GM11168 (cell line): ENCODE measurements around the gene TPP1.

Source experiments
- in situ Hi-C: fragments of 300-500 bp; cut with MboI; formaldehyde crosslinking; loops from one replicate; pipeline ENCODE4 v1.12.0; 2022; ENCODE audit warnings: low sequenced_read_pairs; ENCODE audit not compliant: unreplicated experiment

The TPP1 gene

DNA sequence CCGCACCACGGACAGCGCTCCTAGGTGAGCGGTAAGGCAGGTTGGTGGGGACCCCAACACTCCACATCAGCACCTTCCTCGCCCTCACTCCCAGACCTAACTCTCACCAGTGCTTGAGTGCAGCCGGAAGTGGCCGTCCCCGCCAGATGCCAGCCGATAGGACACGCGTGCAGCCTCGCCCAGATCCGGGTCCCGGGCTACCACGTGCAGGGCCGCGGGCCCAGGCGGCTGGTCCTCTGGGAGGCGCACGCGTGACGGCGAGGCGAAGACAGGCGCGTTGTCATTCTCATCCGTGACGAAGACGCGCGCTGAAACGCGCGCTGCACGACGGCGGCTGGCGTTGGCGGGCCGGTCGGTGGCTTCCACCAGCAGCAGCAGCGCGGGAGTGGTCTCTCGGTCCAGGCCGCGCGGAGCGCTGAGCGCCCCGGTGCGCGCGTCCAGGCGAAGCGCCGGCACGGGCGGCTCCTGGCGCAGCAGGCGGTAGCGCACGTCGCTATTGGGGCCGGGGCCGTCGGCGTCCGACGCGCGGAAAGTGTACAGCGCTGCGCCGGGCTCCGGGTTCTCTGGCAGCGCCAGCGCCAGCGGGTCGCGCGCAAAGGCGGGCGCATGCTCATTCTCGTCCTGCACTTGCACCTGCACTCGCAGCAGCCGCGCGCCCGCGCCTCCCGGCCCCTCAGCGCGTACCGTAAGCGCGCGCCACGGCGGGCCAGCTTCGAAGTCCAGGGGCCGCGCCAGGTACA, 10.8 kb upstream of the TPP1 start:
- in situ Hi-C loops, result no loop called here

DNA sequence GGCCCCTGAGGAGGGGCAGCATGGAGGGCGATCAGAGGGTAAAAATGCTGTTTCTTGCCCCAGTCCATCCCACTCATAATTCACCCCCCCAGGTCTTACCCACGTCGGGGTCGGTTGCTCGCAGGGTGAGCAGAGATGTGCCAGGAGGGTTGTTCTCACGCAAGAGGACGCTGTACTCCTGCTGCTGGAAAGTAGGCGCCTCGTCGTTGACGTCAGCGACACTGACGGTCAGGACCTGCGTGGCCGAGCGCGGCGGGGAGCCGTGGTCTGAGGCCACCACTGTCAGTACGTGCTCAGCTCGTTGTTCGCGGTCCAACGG, 10.3 kb upstream of the TPP1 start:
- in situ Hi-C loops, result no loop called here

DNA sequence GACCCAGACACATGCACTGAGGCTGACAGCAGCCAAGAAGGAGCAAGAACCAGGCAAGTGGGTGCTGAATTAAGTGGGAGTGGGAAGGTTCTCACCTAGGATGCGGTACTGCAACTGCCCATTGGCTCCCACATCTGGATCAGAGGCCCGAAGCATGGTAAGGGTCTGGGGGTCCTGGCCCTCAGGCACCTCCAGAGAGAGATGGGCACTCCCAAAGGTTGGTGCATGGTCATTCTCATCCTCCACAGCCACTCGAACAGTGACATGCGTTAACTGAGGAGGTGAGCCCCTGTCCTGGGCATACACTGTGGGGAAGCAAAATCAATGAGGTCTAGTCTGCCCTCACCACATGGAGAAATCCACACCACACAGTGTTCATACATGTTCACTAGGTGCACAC, 9.3 kb upstream of the TPP1 start:
- in situ Hi-C loops, result no loop called here

DNA sequence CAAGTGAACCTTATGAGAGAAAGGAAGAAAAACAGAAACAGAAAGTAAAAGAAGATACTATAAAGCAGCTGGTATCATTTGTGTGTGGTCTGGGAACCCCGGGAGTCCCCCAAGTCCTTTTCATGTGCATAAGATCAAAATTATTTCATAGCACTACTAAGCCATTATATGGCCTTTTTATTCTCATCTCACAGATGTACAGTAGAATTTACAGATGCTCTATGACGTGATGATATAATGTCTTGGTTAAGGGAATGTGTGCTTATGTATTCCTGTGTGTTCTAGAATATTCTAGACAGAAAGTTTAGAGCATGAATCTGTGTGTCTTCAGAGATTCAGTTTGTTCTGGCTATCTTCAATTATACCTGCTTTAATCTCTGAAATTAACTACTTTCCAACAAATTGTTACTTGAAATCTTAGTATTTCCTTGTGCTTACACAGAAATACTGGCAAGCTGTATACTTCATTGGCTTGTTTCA, 8.6 kb upstream of the TPP1 start:
- in situ Hi-C loops, result no loop called here

DNA sequence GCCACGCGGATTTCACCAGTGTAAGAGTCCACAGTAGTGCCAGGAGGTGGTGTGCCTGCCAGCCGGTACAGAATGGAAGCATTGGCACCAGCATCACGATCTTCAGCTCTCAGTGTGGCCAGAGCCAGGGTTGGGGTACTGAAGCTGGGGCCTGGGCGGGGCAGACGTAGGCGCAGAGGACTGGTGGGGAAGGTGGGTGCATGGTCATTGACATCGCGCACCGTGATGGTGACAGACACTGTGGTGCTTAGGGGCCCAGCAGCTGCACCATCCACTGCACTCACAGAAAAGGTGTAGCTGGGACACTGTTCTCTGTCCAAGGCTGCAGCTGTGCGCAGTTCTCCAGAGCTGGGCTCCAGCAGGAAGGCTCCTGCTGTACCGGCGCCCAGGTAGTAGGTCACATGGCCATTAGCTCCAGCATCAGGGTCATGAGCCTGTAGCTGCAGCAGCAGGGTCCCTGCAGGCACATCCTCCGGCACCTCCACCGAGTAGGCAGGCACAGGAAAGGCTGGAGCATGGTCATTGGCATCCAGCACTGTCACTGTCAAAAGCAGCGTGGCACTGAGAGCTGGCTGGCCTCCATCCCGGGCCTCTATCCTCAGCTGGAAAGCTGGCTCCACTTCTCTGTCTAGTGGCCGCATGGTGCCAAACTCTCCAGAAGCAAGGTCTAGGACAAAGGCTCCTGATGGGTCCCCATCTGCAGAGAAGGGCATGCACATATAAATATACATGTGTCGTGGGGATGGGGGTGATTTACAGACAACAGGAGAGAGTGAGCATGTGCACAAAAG, 7.9 kb upstream of the TPP1 start:
- in situ Hi-C loops, result no loop called here

DNA sequence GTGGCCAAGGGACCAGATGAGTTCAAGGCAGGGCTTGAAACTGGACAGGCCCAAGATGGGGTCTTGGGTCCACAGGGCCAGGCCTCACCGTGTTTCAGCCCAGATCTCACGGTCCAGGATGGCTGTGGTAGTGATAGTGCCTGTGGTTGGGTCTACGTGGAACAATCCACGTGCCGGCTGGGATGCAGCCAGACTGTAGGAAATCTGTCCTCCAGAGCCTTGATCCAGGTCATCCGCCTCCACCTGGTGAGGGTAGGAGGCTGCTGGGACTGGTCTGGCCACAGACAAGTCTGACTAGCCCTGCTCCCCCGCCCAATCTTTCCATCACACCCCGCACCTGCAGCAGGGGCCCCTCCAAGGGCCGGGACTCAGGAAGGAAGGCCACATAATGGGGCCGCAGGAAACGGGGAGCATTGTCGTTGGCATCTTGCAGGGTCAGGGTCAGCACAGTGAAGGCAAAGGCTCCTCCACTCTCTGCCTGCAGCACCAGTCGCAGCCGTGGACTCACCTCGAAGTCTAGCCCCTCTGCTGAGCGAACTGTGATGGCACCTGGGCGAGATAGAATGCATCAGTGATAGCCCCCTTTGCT, 6.7 kb upstream of the TPP1 start:
- in situ Hi-C loops, result no loop called here

DNA sequence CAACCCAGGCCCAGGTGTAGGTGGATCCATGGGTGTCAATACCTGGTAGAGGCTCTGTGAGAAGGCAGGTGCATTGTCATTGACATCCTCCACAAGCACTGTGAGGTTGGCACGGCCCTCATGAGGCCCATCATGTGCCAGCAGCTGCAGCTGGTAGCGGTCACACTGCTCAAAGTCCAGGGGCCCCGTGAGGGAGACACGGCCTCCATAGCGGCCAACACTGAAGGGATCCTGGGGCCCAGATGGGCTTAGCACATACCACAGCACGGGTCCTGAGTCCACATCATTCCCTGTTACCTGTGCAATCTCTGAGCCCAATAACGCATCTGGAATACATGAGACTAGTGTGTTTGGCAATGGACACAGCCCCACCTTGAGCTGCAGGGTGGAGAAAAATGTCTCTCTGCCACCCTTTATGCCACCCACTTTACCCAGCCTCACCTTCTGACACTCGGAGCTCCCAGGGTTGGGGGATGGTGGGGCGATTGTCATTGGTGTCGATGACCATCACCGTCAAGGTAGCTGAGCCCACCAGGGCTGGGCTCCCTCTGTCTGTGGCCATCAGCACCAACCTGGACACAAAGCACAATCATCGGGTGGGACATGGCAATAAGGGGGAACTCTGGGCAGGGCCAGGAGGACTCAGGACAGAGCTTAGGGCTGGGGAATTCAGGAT, 6.1 kb upstream of the TPP1 start:
- in situ Hi-C loops, result no loop called here

DNA sequence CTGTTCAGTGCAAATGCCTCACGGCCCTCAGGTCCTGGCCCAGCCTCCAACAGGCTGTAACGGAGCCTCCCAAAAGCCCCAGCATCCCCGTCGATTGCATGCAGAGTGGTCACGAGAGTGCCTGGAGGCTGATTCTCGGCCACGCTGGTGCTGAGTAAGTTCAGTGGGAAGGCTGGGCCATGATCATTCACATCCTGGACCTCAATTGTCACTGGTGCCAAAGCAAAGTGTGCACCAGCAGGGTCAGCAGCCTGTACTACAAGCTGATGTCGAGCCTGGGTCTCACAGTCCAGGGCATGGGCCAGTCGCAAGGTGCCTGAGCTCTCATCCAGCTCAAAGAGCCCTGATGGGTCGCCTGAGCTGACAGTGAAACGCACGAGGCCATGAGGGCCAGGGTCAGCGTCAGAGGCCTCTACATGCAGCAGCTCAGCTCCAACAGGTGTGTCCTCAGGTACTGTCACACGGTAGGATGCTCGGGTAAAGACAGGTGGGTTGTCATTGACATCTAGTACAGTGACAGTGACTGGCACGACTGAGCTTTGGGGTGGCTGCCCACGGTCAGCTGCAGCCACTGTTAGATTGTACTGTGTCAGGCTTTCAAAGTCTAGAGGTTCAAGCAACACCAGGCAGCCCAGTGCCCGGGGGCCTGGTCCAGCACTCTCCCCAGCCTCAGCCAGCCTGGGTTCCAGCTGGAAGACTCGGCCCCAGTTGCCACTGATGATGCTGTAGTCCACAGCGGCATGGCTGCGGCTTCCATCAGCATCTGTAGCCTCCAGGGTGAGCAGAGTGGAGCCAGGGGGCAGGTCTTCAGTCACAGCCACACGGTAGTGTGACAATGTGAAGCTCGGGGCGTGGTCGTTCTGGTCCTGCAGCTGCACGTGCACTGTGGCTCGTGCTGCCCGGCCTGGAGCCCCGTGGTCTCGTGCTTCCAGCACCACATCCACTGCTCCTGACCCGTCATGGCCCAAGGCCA, 4.5 kb upstream of the TPP1 start:
- in situ Hi-C loops, result no loop called here

DNA sequence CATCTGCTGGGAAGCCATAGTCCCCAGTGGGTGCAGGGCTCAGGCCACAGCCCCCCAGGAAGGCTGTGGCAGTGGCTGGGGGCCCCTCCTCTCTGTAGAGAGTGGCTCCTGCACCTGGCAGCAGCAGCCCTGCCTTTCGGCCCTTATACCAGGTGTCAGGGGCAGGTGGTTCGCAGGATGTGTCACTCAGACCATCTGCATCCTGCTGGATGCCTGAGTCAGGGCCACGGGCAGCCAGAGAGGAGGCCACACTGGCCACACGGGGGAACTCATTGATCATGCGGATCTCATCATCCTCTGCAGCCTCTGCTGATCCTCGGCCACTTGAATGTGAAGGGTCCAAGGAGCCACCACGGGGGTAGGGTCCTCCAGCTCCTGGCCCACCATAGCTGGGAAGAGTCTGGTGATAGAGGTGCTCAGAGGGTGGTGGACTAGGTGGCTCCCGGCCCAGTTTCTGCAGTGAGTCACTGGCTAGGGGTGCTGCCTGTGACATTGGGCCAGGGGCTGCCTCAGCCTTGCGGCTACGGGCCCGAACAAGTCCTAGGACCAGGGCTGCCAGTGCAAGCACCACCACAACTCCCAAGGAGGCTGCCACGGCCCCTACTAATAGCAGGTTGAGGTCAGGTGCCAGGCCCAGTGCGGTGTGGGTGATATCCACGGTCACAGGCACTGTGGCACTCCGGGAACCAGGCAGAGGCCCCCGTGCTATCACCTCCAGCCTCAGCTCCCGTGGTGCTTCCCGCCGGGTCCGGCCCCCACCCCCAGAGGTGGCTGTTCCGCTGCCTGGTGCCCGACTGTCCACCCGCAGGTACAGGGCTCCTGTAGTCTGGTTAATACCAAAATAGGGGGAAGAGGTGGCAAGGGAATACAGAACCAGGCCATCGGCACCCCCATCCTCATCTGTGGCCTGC, 3.3 kb upstream of the TPP1 start:
- in situ Hi-C loops, result no loop called here

DNA sequence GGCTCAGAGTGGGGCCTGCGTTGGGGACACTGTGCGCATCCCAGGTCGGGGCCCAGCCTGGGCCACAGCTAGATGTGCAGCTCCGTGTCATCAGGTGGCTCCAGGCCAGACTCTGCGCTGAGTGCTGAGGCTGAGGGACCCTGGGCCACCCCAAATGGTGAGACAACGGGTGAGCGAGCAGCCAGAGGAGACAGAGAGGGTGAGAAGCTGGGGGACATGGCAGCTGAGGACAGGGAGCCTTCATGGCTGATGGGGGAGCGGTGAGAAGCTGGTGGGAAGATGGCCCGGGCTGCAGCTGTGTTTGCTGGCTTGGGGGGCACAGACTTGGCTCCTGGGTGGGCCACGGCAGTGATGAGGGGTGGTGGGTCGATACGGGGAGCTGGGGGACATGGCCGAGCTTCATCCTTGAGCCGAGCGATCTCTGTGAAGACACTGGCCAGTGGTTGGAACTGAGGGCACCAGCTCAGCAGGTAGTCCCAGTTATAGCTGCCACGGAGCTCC, 2.5 kb upstream of the TPP1 start:
- in situ Hi-C loops, result no loop called here

DNA sequence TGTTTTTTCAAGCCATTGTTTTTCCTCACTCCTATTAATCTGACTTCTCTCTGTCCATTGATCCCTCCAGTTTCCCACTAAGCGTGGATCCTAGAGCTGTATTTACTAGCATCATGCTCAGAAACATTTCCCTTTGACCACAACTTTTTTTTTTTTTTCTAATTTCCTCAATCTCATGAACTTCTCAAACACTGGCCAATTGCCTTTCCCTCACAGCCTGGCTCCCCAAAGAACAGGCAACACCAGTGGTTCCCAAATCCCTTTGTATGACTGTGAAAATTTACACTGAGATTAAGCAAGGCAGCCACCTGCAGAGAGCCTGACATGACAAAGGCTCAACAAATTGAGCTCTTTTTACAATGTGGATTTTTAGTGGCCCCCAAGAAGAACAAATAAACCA, 1.4 kb upstream of the TPP1 start:
- in situ Hi-C loops, result no loop called here

DNA sequence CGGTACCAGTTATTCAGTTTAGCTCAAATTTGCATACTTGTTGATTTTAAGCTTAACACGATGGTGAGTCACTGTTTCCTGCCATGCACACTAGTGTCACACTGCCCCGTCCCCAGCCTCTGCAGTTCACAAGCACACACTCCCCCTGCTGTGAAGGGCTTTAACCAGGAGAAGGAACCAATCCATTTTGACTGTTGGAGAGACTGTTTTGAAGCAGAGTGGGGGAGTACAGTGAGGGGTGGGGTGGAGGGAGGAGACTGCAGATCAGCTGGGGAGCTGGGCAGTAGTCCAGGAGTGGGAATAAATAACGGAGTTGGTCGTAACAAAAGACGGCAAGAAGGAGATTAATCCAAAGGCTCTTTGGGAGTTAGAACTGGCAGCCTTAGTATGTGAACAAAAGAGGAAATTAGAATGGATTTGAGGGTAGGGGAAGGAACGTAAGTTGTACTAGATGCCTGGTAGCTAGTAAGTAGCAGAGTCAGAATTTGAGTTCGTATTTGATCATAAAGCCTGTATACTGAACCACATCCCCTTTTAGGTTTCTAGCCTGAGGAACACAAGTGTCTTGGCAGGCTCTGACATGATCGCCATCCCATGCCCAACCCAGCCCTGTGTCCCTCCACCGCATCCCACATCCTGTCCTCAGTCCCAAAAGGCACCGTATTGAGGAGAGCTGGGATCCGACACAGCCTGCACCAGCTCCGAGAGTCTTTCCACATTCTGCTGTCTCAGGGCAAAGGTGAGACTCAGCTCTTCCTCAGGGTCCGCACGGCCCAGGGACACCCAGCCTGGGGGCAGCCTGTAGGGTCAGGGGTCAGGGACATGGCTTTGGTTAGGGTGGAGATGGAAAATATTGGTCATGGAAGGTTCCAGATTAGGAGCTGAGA, 862 bp downstream of the TPP1 start:
- in situ Hi-C loops, result no loop called here

DNA sequence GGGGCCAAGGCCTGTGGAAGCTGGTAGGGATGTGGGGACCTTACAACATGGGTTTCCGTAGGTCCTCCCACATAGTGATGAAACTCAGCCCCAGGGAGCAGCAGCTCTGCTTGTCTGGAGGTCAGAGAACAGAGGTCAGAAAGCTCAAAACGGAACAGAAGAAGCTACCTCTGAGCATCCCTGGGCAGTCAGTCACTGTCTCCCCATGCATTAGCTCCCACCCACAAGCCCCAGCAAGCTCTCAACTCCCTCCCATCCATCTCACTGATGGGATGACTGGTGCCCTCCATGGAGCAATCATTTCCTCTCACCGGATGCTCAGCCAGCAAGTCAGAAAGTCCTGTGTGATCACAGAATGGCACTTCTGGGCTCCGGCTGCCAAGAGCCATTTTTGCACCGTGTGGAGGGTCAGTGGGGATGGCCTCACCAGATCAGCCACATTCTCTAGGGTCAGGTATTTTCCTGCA, 1.9 kb downstream of the TPP1 start:
- in situ Hi-C loops, result no loop called here

DNA sequence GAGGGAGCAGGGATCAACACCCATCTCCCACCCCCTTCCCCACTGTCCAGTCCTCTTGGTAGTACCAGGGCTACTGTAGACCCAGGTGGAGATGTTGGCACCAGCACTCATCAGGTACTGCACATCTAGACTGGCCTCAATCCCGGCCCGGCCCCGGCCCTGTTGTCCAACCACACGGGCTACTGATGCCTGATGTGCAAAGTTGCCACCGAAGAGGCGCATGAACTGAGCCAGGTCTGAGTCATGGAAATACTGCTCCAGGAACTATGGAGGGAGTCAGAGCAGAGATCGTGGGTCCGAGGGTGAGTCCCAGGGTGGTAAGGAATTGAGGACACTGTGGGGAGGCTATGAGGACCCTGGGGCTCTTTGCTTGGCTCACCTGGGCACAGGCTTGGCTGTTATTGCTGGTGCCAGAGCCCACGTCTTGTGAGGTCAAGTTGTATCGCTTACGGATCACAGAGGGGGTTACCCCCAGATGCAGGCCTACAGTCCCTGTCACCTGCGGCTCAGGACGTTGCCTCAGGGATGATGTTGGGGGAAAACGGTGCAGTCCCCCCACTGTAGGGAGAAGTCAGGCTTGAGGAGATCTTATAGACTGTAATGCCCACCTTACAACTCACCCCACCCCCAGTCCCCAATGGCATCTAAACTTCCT, 2.5 kb downstream of the TPP1 start:
- in situ Hi-C loops, result no loop called here

DNA sequence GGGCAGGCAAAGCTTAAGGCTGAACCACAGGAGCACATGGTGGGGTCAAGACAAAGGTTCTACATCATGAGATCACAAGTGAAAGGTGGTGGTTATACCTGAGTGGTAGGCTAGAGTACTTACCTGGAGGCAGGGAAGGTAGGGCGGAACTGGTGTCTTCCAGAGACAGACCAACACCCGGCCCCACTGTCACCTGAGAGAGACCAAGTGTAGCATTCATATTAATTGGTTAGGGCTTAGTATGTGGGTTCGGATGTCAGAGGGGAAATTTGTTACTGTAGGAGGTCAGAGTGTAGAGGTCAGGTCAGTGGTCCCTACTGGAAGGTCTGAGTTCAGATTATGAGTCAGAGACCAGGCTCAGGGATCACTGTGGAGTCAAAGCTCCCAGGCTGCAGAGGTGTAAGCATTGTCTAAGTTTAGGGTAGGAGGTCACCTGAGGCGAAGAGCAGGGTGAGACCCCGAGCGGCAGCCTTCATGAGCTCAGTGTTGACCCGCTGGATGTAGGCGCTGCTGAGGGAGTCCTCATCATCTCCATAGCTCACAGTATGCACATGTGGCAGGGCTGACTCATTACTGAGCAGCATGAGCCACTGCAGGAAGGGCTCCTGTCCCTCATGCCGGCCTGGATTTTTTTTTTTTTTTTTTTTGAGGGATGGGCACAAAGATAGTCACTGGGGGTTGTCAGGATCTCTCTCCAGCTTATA, 3.2 kb downstream of the TPP1 start:
- in situ Hi-C loops, result no loop called here

DNA sequence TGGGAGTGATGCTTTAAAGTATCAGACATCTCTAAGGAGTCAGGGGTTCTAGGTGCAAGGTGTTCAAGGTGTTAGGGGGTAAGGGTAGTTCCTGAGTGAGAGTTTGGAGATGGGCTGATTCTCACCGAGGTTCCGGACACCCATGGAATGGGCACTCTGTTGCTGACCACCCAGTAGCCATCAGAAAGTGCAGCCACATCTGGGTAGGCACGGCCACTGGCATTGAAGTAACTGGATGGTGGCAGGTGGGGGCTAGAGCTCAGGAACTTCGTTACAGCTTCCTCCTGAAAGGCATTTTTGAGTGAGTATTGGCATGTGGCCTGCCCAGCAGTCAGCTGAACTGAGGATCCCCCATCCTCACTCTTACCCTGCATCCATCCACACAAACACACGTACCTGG, 4.2 kb downstream of the TPP1 start:
- in situ Hi-C loops, result no loop called here
